Glutamatergic neuron (in vitro differentiated cells): ENCODE data around the gene PGBD1. TPM values are rescaled to one million over a fixed set of nuclear protein-coding genes. Genes with fewer than 3 reads are reported as not detected.
"Not testable (repeated sequence)": the region's sequence is repeated elsewhere in the genome, so short reads cannot be mapped to it uniquely, and the experiment has no call there.

Source experiments
- DNase-seq: peaks from one replicate; pipeline ENCODE4 v3.0.0; 2022
- H3K27ac Mint-ChIP-seq: one replicate; pipeline ENCODE4 v1.8.0; 2020; ENCODE audit warnings: mild to moderate bottlenecking, mixed read lengths, inconsistent platforms; ENCODE audit not compliant: unreplicated experiment
- H3K27me3 Mint-ChIP-seq: one replicate; pipeline ENCODE4 v1.8.0; 2020; ENCODE audit warnings: mild to moderate bottlenecking, moderate library complexity, mixed read lengths, inconsistent platforms; ENCODE audit not compliant: unreplicated experiment
- H3K36me3 Mint-ChIP-seq: one replicate; pipeline ENCODE4 v1.8.0; 2020; ENCODE audit warnings: mild to moderate bottlenecking, mixed read lengths, inconsistent platforms; ENCODE audit not compliant: unreplicated experiment
- H3K4me1 Mint-ChIP-seq: one replicate; pipeline ENCODE4 v1.8.0; 2020; ENCODE audit warnings: mild to moderate bottlenecking, low read depth, mixed read lengths, inconsistent platforms; ENCODE audit not compliant: unreplicated experiment
- H3K4me3 Mint-ChIP-seq: one replicate; pipeline ENCODE4 v1.8.0; 2020; ENCODE audit warnings: mild to moderate bottlenecking, mixed read lengths, inconsistent platforms; ENCODE audit not compliant: unreplicated experiment
- H3K9me3 Mint-ChIP-seq: one replicate; pipeline ENCODE4 v1.8.0; 2020; ENCODE audit warnings: mild to moderate bottlenecking, moderate library complexity, mixed read lengths, inconsistent platforms; ENCODE audit not compliant: unreplicated experiment
- CTCF ChIP-seq: fragments of 200-600 bp; sonication (generic); IDR thresholded peaks from one replicate; pipeline ENCODE4 v1.5.0; 2021; ENCODE audit not compliant: partially characterized antibody, unreplicated experiment
- total RNA-seq: library from RNA; stranded (reverse); fragmentation: NEBNext Ultra II Directional; extraction: Animal tissue kit (Norgen Biotek cat#: 25700); gene quantifications from one replicate; pipeline ENCODE4 v1.2.1, GENCODE V29; 2021; ENCODE audit not compliant: unreplicated experiment

PGBD1 gene
- total RNA-seq, 1 donor from 2014 or later: 18.1 TPM

- peaks cover 2% of the 10 kb centered on the region for H3K27me3 Mint-ChIP-seq
- DNase-seq: no peak
- peaks cover 7% of the 10 kb centered on the region for H3K36me3 Mint-ChIP-seq
- H3K4me3 Mint-ChIP-seq: no peak overlapping the region
- no peak for TF ChIP-seq CTCF
- H3K4me1 Mint-ChIP-seq: no peaks in the 10 kb centered on the region
- no peak overlapping the region for H3K27ac Mint-ChIP-seq
- H3K9me3 Mint-ChIP-seq: peaks cover 2% of the 10 kb centered on the region
Observed at GRCh38 chr6:28303570-28303969, 22.2 kb downstream of the PGBD1 start.

- DNase-seq, H3K4me3 Mint-ChIP-seq, H3K36me3 Mint-ChIP-seq, H3K27me3 Mint-ChIP-seq, H3K27ac Mint-ChIP-seq, H3K9me3 Mint-ChIP-seq, H3K4me1 Mint-ChIP-seq: not testable (repeated sequence)
Observed at GRCh38 chr6:28306363-28306762, 25.0 kb downstream of the PGBD1 start.

GRCh38 chr6:28311139-28311823, 29.9 kb downstream of the PGBD1 start:
- DNase-seq: no peak
- no peaks in the 10 kb centered on the region for H3K4me1 Mint-ChIP-seq
- no peaks in the 10 kb centered on the region for H3K27me3 Mint-ChIP-seq
- H3K27ac Mint-ChIP-seq: no peak overlapping the region
- H3K9me3 Mint-ChIP-seq: no peaks in the 10 kb centered on the region
- TF ChIP-seq CTCF: no peak
- H3K36me3 Mint-ChIP-seq: no peaks in the 10 kb centered on the region
- H3K4me3 Mint-ChIP-seq: no peak overlapping the region

- no peaks in the 10 kb centered on the region for H3K4me1 Mint-ChIP-seq
- no peaks in the 10 kb centered on the region for H3K36me3 Mint-ChIP-seq
- no peaks in the 10 kb centered on the region for H3K27me3 Mint-ChIP-seq
- no peak overlapping the region for H3K4me3 Mint-ChIP-seq
- TF ChIP-seq CTCF: no peak
- DNase-seq: no peak
- no peaks in the 10 kb centered on the region for H3K9me3 Mint-ChIP-seq
- H3K27ac Mint-ChIP-seq: no peak overlapping the region
Observed at GRCh38 chr6:28312939-28313338, 31.6 kb downstream of the PGBD1 start.

GRCh38 chr6:28315628-28316027, 34.3 kb downstream of the PGBD1 start:
- no peak for TF ChIP-seq CTCF
- no peaks in the 10 kb centered on the region for H3K9me3 Mint-ChIP-seq
- no peak overlapping the region for H3K27ac Mint-ChIP-seq
- no peaks in the 10 kb centered on the region for H3K27me3 Mint-ChIP-seq
- H3K36me3 Mint-ChIP-seq: no peaks in the 10 kb centered on the region
- DNase-seq: no peak
- no peaks in the 10 kb centered on the region for H3K4me1 Mint-ChIP-seq
- no peak overlapping the region for H3K4me3 Mint-ChIP-seq

- H3K4me1 Mint-ChIP-seq, H3K4me3 Mint-ChIP-seq, H3K27ac Mint-ChIP-seq, H3K9me3 Mint-ChIP-seq, DNase-seq, H3K36me3 Mint-ChIP-seq, H3K27me3 Mint-ChIP-seq: not testable (repeated sequence)
Observed at GRCh38 chr6:28317866-28318265, 36.5 kb downstream of the PGBD1 start.
